ENCODE measurements around the gene KIAA1217. TPM values are rescaled to one million over a fixed set of nuclear protein-coding genes. Genes with fewer than 3 reads are reported as not detected.

The KIAA1217 gene
- total and polyA plus RNA-seq, 9 of the 15 experiments (the other 6 are each of a cell fraction or from before 2014, with no cell fraction given) = 0.04 TPM; not detected in 8

DNA sequence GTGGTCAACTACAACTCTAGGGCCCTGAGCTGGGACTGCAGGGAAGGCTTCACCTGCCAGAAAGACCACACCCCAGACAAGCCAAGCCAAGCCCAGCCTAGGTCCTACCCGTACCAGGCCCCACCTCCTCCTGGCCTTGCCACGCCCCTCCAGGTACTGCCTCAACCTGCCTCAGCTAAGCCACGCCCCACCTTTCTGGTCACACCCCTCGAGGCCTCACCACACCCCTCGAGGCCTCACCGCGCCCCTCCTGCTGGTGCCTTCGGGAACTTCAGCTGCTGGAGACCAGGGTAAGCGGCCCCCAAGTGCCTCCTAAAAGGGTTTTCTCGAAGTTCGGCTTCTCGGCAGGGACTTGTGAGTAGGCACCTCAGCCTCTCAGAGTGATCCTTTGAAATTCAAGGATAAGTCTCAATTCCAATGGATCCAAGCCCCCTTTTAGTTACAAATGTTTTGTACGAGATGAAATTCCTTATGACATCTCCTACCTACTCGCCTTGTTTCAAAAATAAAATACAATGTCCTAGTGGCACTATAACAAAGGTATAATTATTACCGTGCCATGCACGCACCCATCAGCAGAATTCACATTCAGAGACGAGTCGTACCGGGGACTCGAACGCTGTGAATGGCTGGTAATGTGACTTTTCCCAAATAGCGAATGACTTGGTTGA lies 343.5 kb downstream of the KIAA1217 start (continued):
- TF ChIP-seq MAZ (CRISPR knock-in tag; conservative IDR thresholded peaks at IDR 0.05 in 1 of 2, IDR thresholded peaks at IDR 0.05 in 1 of 2) = 0 out of 4 replicates have a peak, but pooled peaks of 1 of the 2 experiments have one; percentile 21

DNA sequence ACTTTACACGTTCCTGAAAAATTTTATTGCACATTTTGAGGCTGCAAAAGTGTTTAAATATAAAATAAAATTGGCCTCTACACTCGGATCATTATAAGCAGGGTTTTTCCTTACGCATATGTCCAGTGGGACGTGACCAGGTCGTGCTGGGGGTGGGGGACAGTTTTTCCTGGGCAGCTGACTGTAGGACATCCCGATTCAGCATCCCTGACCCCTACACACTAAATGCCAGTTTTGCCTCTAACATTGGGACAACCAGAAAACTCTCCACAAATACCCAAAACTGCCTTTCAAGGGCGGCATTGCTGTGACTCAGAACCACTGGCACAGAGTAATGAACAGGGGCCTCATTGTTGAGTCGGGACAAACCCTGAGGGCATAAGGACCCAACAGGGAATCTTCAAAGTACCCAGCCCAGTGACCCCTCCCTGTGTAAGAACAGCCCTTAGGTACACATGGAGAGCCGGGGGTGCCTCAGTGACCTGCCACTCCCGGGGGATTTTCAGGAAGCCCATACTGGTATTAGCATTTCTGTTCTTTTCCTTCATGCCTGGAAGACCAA lies 344.2 kb downstream of the KIAA1217 start:
- no peak overlapping the region for H3K9ac ChIP-seq (ENCODE audit: insufficient read depth in 1 of 2, low read depth in 2 of 2, low read length in 2 of 2)
- intact Hi-C loops (cut with micrococcal nuclease) (no loop called here), in situ Hi-C loops (cut with MboI) (no loop called here)
- ATAC-seq (no peak), DNase-seq (ENCODE audit: extremely low read depth in 1 of 4, low spot score in 3 of 4) (no peak), FAIRE-seq (no peak)
- H3K27me3 ChIP-seq (ENCODE audit: control insufficient read depth in 2 of 2, insufficient read depth in 2 of 2, low read length in 2 of 2) = peaks cover 13 to 45% of the 10 kb centered on the region in 2 experiments; a peak in 4 of 5 replicates
- TF ChIP-seq CBX5 (IDR thresholded peaks at IDR 0.05; ENCODE audit: borderline replicate concordance, low read depth) (no peak), YY1 (IDR thresholded peaks at IDR 0.05; ENCODE audit: borderline replicate concordance in 1 of 3, control insufficient read depth in 1 of 3, extremely low read depth in 1 of 3, insufficient read depth in 3 of 3, insufficient read length in 1 of 3, insufficient replicate concordance in 2 of 3, low read depth in 1 of 3, low read length in 2 of 3) (no peak), TCFL5 (CRISPR knock-in tag; conservative IDR thresholded peaks at IDR 0.05) (no peak), POLR2H (tag; IDR thresholded peaks at IDR 0.05; ENCODE audit: low read depth) (no peak), DIDO1 (tag; IDR thresholded peaks at IDR 0.05; ENCODE audit: low read depth) (no peak), TCF7L2 (IDR thresholded peaks at IDR 0.05; ENCODE audit: low read depth, low read length) (no peak), HMG20B (CRISPR knock-in tag; IDR thresholded peaks at IDR 0.05) (no peak), ZNF174 (CRISPR knock-in tag; IDR thresholded peaks at IDR 0.05) (no peak), POLR3G (IDR thresholded peaks at IDR 0.05; ENCODE audit: extremely low read depth, insufficient read length, insufficient replicate concordance) (no peak), COPS2 (conservative IDR thresholded peaks at IDR 0.05) (no peak), CBX1 (IDR thresholded peaks at IDR 0.05; ENCODE audit: low read depth) (no peak)
- TF ChIP-seq, protein P1, sequence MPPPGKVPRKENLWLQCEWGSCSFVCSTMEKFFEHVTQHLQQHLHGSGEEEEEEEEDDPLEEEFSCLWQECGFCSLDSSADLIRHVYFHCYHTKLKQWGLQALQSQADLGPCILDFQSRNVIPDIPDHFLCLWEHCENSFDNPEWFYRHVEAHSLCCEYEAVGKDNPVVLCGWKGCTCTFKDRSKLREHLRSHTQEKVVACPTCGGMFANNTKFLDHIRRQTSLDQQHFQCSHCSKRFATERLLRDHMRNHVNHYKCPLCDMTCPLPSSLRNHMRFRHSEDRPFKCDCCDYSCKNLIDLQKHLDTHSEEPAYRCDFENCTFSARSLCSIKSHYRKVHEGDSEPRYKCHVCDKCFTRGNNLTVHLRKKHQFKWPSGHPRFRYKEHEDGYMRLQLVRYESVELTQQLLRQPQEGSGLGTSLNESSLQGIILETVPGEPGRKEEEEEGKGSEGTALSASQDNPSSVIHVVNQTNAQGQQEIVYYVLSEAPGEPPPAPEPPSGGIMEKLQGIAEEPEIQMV (tag; conservative IDR thresholded peaks at IDR 0.05; ENCODE audit: low read depth) = no peak
- TF ChIP-seq, protein P2, sequence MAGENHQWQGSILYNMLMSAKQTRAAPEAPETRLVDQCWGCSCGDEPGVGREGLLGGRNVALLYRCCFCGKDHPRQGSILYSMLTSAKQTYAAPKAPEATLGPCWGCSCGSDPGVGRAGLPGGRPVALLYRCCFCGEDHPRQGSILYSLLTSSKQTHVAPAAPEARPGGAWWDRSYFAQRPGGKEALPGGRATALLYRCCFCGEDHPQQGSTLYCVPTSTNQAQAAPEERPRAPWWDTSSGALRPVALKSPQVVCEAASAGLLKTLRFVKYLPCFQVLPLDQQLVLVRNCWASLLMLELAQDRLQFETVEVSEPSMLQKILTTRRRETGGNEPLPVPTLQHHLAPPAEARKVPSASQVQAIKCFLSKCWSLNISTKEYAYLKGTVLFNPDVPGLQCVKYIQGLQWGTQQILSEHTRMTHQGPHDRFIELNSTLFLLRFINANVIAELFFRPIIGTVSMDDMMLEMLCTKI (IDR thresholded peaks at IDR 0.05; ENCODE audit: partially characterized antibody) = no peak
- no peaks in the 10 kb centered on the region for H3K9me1 ChIP-seq (ENCODE audit: control insufficient read depth, insufficient read depth, low read length)
- CTCF ChIA-PET (ENCODE audit: low intra/inter-chr PET ratio) = interaction anchor here (0.6 kb wide), 1 partner anchor 34 kb away, joined by 3 read pairs; no protein-coding TSS in a partner anchor
- POLR2A ChIA-PET = interaction anchor here (0.6 kb wide), 1 partner anchor 16 kb away, joined by 3 read pairs; no protein-coding TSS in a partner anchor
- H3K4me1 ChIP-seq (replicated peaks in 1 of 2; ENCODE audit: control insufficient read depth in 2 of 2, insufficient read depth in 2 of 2, low read length in 2 of 2) = peaks cover 4 to 5% of the 10 kb centered on the region in 2 experiments; a peak in 4 of 5 replicates
- no TSS peak for BruUV-seq (replicated peaks)
- H3K36me3 ChIP-seq (ENCODE audit: control insufficient read depth, insufficient read depth, low read length) = no peaks in the 10 kb centered on the region
- no peak overlapping the region for H2AFZ ChIP-seq (ENCODE audit: low read depth, low read length)
- no peaks in the 10 kb centered on the region for H3K79me2 ChIP-seq (ENCODE audit: control insufficient read depth, insufficient read depth, low read length)
- H3K9me3 ChIP-seq (replicated peaks; ENCODE audit: control insufficient read depth, insufficient read depth, low read depth, low read length) = no peaks in the 10 kb centered on the region
- H3K4me3 ChIP-seq = no peak overlapping the region
- no peaks in the 10 kb centered on the region for H4K20me1 ChIP-seq (replicated peaks; ENCODE audit: control insufficient read depth, insufficient read depth, low read length)
- H3K27ac ChIP-seq (ENCODE audit: extremely low read depth, low read depth, low read length) = no peak overlapping the region
- WGBS (ENCODE audit: insufficient coverage, low coverage, missing lambda C conversion rate) = 23% methylated on average over 10 of the region's 10 CpGs
- H3K4me2 ChIP-seq (ENCODE audit: insufficient read depth, low read length) = no peak overlapping the region
